ENCODE data around the gene AGAP1.

- TF ChIP-seq POLR2A (IDR thresholded peaks at IDR 0.05; ENCODE audit: low read depth, low read length) (no peak), SPI1 (IDR thresholded peaks at IDR 0.05; ENCODE audit: low read depth, low read length) (no peak), POLR2AphosphoS5 (IDR thresholded peaks at IDR 0.05; ENCODE audit: low read depth, low read length) (no peak)
Observed at GRCh38 chr2:235679471-235679870, 185.6 kb downstream of the AGAP1 start.
